Measurements from ENCODE around the gene NTM. TPM values are rescaled to one million over a fixed set of nuclear protein-coding genes. Genes with fewer than 3 reads are reported as not detected.

The NTM gene
- total and polyA plus RNA-seq, 10 donors: 0.13 to 1.6 (median 0.67) TPM

DNA sequence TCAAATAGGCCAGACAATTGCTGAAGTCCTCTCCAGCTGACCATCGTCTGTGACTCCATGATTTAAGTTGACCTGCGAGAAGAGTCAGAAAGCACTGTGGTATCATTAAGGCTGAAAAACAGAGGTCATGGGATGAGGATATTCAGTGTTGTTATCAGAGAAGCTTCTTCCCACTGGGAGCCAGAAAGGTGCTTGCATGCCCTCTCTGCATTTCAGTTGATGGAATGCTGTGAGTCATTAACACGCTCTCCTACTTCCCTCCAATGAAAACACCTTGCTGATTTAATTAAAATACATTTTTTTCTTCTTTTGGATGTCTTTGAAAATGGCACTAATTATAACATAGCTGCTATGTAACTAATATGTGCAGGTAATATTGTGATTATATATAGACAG is 667.0 kb downstream of the NTM start:
- H3K9me3 ChIP-seq: no peaks in the 10 kb centered on the region

GRCh38 chr11:132037956-132038355 is 667.5 kb downstream of the NTM start:
- no peak for DNase-seq
- H3K27ac ChIP-seq: no peak overlapping the region
- H3K9me3 ChIP-seq: no peaks in the 10 kb centered on the region
- no peak overlapping the region for H3K4me3 ChIP-seq
- intact Hi-C loops (cut with DNase I; ENCODE audit: low total_unique reads): no loop called here
- no peaks in the 10 kb centered on the region for H3K4me1 ChIP-seq
- WGBS, 5 donors: 66 to 75% (median 74%) methylated on average over 4 of the region's 4 CpGs
- TF ChIP-seq POLR2AphosphoS5 (IDR thresholded peaks at IDR 0.05) (no peak), POLR2A (IDR thresholded peaks at IDR 0.05) (no peak)
- TF ChIP-seq, protein P1, sequence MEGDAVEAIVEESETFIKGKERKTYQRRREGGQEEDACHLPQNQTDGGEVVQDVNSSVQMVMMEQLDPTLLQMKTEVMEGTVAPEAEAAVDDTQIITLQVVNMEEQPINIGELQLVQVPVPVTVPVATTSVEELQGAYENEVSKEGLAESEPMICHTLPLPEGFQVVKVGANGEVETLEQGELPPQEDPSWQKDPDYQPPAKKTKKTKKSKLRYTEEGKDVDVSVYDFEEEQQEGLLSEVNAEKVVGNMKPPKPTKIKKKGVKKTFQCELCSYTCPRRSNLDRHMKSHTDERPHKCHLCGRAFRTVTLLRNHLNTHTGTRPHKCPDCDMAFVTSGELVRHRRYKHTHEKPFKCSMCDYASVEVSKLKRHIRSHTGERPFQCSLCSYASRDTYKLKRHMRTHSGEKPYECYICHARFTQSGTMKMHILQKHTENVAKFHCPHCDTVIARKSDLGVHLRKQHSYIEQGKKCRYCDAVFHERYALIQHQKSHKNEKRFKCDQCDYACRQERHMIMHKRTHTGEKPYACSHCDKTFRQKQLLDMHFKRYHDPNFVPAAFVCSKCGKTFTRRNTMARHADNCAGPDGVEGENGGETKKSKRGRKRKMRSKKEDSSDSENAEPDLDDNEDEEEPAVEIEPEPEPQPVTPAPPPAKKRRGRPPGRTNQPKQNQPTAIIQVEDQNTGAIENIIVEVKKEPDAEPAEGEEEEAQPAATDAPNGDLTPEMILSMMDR (IDR thresholded peaks at IDR 0.05 in 8 of 11, conservative IDR thresholded peaks at IDR 0.05 in 3 of 11): no peak
- H3K36me3 ChIP-seq: no peaks in the 10 kb centered on the region
- no peaks in the 10 kb centered on the region for H3K27me3 ChIP-seq (replicated peaks in 1 of 7)

More for the DNA sequence above, 667.0 kb downstream of the NTM start:
- no peak for DNase-seq
- intact Hi-C loops (cut with DNase I; ENCODE audit: low total_unique reads): no loop called here
- Histone ChIP-seq H3K27me3 (replicated peaks in 1 of 7) (no peaks in the 10 kb centered on the region), H3K36me3 (no peaks in the 10 kb centered on the region), H3K4me1 (no peaks in the 10 kb centered on the region), H3K4me3 (no peak overlapping the region), H3K27ac (no peak overlapping the region)
- WGBS, 5 donors: 86 to 97% (median 89%) methylated on average over 3 of the region's 3 CpGs
- TF ChIP-seq, protein P1 (IDR thresholded peaks at IDR 0.05 in 8 of 11, conservative IDR thresholded peaks at IDR 0.05 in 3 of 11): no peak

DNA sequence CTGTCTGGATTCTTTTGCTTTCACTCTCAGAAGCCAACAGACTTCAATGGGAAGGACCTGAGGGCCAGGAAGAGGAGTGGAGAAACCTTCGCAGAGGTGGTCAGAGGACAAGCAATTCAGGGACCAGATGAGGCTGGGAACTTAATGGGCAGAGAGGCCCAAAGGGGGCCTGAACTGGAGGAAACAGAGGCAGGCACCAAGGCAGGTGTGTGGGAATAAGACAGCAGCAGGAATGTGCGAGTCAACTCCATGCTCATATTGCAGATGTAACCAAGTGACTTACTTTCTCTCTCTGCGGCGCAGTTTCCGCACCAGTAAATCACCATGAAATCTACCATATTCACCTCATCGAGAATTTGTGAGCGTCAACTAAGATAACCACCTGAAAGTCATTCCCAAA is 669.1 kb downstream of the NTM start:
- H3K9me3 ChIP-seq: no peaks in the 10 kb centered on the region
- H3K4me1 ChIP-seq: no peaks in the 10 kb centered on the region
- no peaks in the 10 kb centered on the region for H3K27me3 ChIP-seq (replicated peaks in 1 of 7)
- H3K27ac ChIP-seq: no peak overlapping the region
- no peaks in the 10 kb centered on the region for H3K36me3 ChIP-seq
- TF ChIP-seq, protein P1 (IDR thresholded peaks at IDR 0.05 in 8 of 11, conservative IDR thresholded peaks at IDR 0.05 in 3 of 11): no peak
- no peak overlapping the region for H3K4me3 ChIP-seq
- intact Hi-C loops (cut with DNase I; ENCODE audit: low total_unique reads): no loop called here
- WGBS, 5 donors: 84 to 87% (median 86%) methylated on average over 7 of the region's 7 CpGs
- DNase-seq: no peak

DNA sequence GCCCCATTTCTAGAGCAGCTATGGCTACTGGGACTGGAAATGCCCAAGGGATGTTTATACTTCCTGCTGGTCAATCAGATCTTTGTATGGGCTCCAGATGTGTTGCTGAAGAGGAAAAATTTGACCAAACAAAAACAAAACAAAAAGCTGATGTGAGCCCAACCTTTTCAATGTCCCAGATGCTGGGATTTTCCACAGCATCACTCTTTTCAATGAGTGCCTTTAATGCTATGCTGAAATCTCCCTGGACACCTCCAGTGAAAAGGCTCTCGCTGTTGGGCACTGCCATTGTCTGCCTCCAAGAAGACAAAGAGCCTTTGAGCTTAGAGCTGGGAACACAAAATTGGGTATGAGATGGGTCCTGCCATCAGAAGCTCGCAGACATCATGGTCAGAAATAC is 671.9 kb downstream of the NTM start:
- Histone ChIP-seq H3K9me3 (no peaks in the 10 kb centered on the region), H3K4me3 (no peak overlapping the region), H3K4me1 (peaks cover 0 to 9% (median 0%) of the 10 kb centered on the region in 6 donors), H3K36me3 (no peaks in the 10 kb centered on the region), H3K27ac (no peak overlapping the region), H3K27me3 (replicated peaks in 1 of 7) (no peaks in the 10 kb centered on the region)
- intact Hi-C loops (cut with DNase I; ENCODE audit: low total_unique reads): no loop called here
- 71 to 81% (median 75%) methylated on average over 2 of the region's 2 CpGs for WGBS, 5 donors
- no peak for DNase-seq
- TF ChIP-seq, protein P1 (IDR thresholded peaks at IDR 0.05 in 8 of 11, conservative IDR thresholded peaks at IDR 0.05 in 3 of 11): no peak
- TF ChIP-seq POLR2AphosphoS5 (IDR thresholded peaks at IDR 0.05) (no peak), POLR2A (IDR thresholded peaks at IDR 0.05) (no peak)

All from spleen (tissue), 11 donors.